22Rv1 (cell line): ENCODE results near the gene TMEM53.

Experiments
- ZFX ChIP-seq: fragments of 450-650 bp; IDR thresholded peaks from 2 replicates; pipeline ENCODE4 v1.6.1; 2017; ENCODE audit warnings: antibody characterized with exemption, borderline replicate concordance
- TF ChIP-seq, protein P1 (sequence below): fragments of 450-650 bp; IDR thresholded peaks from 2 replicates; pipeline ENCODE4 v1.5.1; 2017; ENCODE audit warnings: mild to moderate bottlenecking

GRCh38 chr1:44625348-44625747, 48.9 kb downstream of the TMEM53 start:
- TF ChIP-seq, protein P1, sequence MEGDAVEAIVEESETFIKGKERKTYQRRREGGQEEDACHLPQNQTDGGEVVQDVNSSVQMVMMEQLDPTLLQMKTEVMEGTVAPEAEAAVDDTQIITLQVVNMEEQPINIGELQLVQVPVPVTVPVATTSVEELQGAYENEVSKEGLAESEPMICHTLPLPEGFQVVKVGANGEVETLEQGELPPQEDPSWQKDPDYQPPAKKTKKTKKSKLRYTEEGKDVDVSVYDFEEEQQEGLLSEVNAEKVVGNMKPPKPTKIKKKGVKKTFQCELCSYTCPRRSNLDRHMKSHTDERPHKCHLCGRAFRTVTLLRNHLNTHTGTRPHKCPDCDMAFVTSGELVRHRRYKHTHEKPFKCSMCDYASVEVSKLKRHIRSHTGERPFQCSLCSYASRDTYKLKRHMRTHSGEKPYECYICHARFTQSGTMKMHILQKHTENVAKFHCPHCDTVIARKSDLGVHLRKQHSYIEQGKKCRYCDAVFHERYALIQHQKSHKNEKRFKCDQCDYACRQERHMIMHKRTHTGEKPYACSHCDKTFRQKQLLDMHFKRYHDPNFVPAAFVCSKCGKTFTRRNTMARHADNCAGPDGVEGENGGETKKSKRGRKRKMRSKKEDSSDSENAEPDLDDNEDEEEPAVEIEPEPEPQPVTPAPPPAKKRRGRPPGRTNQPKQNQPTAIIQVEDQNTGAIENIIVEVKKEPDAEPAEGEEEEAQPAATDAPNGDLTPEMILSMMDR, result no peak
- no peak for TF ChIP-seq ZFX
